Skeletal muscle satellite cell (primary cell): ENCODE data around the gene KRTAP2-2.
"Not testable (repeated sequence)": the region's sequence is repeated elsewhere in the genome, so short reads cannot be mapped to it uniquely, and the experiment has no call there.

ENCODE experiments used
- H3K27me3 ChIP-seq: 2 replicates; pipeline ENCODE4 v1.7.0; 2013; ENCODE audit warnings: low read length; ENCODE audit not compliant: control insufficient read depth, insufficient read depth
- H3K36me3 ChIP-seq: 2 replicates; pipeline ENCODE4 v1.7.0; 2013; ENCODE audit warnings: mild to moderate bottlenecking, control low read depth, low read length; ENCODE audit not compliant: insufficient read depth
- H3K4me1 ChIP-seq: 2 replicates; pipeline ENCODE4 v1.7.0; 2013; ENCODE audit warnings: low read length; ENCODE audit not compliant: control insufficient read depth, insufficient read depth
- H3K4me2 ChIP-seq: 2 replicates; pipeline ENCODE4 v1.7.0; 2013; ENCODE audit warnings: mild to moderate bottlenecking, low read length
- H3K4me3 ChIP-seq: 2 replicates; pipeline ENCODE4 v1.7.0; 2013; ENCODE audit warnings: low read length
- H3K9ac ChIP-seq: 2 replicates; pipeline ENCODE4 v1.7.0; 2013; ENCODE audit warnings: mild to moderate bottlenecking, low read depth, low read length, moderate library complexity
- H3K9me3 ChIP-seq: replicated peaks from 2 replicates; pipeline ENCODE4 v1.7.0; 2013; ENCODE audit warnings: mild to moderate bottlenecking, control low read depth, low read length

KRTAP2-2 gene

DNA sequence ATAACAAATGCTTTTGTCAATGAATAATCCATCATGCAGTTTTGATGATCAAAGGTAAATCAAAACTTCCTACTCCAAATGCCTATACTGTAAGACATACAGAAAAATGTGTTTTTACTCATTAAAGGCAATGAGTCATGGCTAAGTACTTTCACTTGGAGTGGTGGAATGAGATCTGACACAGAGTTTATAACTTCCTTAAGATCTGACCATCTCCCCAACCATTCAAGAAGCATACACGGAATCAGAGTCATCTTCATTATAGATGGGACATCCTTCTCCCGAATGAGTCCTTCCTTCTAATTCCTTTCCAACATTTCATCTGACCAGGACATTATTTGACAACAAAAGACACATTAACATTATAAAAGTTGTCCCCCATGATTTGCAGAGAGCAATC lies 28.4 kb upstream of the KRTAP2-2 start:
- peak overlapping the region; percentile 17 for H3K4me2 ChIP-seq
- H3K9me3 ChIP-seq, H3K36me3 ChIP-seq, H3K27me3 ChIP-seq, H3K9ac ChIP-seq, H3K4me3 ChIP-seq: not testable (repeated sequence)
- H3K4me1 ChIP-seq = peaks cover 20% of the 10 kb centered on the region

- Histone ChIP-seq H3K36me3 (no peaks in the 10 kb centered on the region), H3K4me3 (no peak overlapping the region), H3K4me2 (no peak overlapping the region), H3K27me3 (no peaks in the 10 kb centered on the region), H3K9ac (no peak overlapping the region), H3K9me3 (no peaks in the 10 kb centered on the region), H3K4me1 (peaks cover 20% of the 10 kb centered on the region)
Observed at GRCh38 chr17:41082626-41083025, 27.6 kb upstream of the KRTAP2-2 start.

DNA sequence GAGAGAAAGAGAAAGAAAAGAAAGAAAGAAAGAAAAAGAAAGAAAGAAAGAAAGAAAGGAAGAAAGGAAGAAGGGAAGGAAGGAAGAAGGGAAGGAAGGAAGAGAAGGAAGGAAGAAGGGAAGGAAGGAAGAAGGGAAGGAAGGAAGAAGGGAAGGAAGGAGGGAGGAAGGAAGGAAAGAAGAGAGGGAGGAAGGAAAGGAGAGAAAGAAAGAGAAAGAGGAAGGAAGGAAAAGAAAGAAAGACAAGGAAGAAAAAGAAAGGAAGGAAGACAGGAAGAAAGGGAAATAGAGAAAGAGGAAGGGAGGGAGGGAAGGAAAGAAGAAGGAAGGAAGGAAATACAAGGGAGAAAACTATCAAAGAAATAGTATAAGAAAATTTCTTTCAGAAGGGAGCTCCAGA lies 21.8 kb upstream of the KRTAP2-2 start:
- no peaks in the 10 kb centered on the region for H3K9me3 ChIP-seq
- no peak overlapping the region for H3K4me3 ChIP-seq
- H3K4me2 ChIP-seq = no peak overlapping the region
- H3K27me3 ChIP-seq = no peaks in the 10 kb centered on the region
- H3K36me3 ChIP-seq = no peaks in the 10 kb centered on the region
- H3K4me1 ChIP-seq = peaks cover under 1% of the 10 kb centered on the region
- H3K9ac ChIP-seq = no peak overlapping the region

- Histone ChIP-seq H3K36me3 (no peaks in the 10 kb centered on the region), H3K9ac (no peak overlapping the region), H3K4me3 (no peak overlapping the region), H3K4me1 (peaks cover 4% of the 10 kb centered on the region), H3K4me2 (no peak overlapping the region), H3K27me3 (no peaks in the 10 kb centered on the region), H3K9me3 (no peaks in the 10 kb centered on the region)
Observed at GRCh38 chr17:41073676-41074075, 18.6 kb upstream of the KRTAP2-2 start.

- no peak overlapping the region for H3K4me2 ChIP-seq
- no peak overlapping the region for H3K9ac ChIP-seq
- H3K9me3 ChIP-seq = no peaks in the 10 kb centered on the region
- no peak overlapping the region for H3K4me3 ChIP-seq
- H3K36me3 ChIP-seq = no peaks in the 10 kb centered on the region
- no peaks in the 10 kb centered on the region for H3K27me3 ChIP-seq
- peaks cover 5% of the 10 kb centered on the region for H3K4me1 ChIP-seq
Observed at GRCh38 chr17:41071606-41072360, 16.8 kb upstream of the KRTAP2-2 start.

DNA sequence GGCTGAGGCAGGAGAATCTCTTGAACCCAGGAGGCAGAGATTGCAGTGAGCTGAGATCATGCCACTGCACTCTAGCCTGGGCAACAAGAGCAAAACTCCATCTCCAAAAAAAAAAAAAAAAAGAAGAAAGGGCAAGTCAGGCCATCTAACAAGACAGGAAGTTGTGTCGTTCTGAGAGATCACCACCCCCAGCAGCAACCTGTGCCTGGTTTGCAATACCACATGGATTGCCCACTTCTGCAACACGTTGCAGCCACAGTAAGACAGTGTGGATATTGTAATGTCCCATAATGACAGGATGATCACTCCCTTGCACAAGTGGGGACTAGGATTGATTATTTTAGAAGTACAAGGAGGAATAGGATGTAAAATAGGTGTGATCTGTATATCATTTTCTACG lies 14.0 kb upstream of the KRTAP2-2 start:
- Histone ChIP-seq H3K9ac (no peak overlapping the region), H3K27me3 (no peaks in the 10 kb centered on the region)

GRCh38 chr17:41067281-41067680 lies 12.3 kb upstream of the KRTAP2-2 start:
- Histone ChIP-seq H3K9me3 (no peaks in the 10 kb centered on the region), H3K9ac (no peak overlapping the region), H3K4me2 (no peak overlapping the region), H3K36me3 (no peaks in the 10 kb centered on the region), H3K4me1 (peaks cover 29% of the 10 kb centered on the region), H3K4me3 (no peak overlapping the region), H3K27me3 (no peaks in the 10 kb centered on the region)

More for the DNA sequence above, 14.0 kb upstream of the KRTAP2-2 start:
- Histone ChIP-seq H3K4me1 (peaks cover 15% of the 10 kb centered on the region), H3K36me3 (no peaks in the 10 kb centered on the region), H3K4me2 (no peak overlapping the region), H3K9me3 (no peaks in the 10 kb centered on the region), H3K4me3 (no peak overlapping the region)

- no peaks in the 10 kb centered on the region for H3K36me3 ChIP-seq
- H3K9me3 ChIP-seq = no peaks in the 10 kb centered on the region
- no peak within 1 kb of the TSS for H3K4me3 ChIP-seq
- no peak within 1 kb of the TSS for H3K4me2 ChIP-seq
- H3K27me3 ChIP-seq = no peaks in the 10 kb centered on the region
- no peak within 1 kb of the TSS for H3K9ac ChIP-seq
- peaks cover 35% of the 10 kb centered on the region for H3K4me1 ChIP-seq
Observed at GRCh38 chr17:41065829-41066624, 11.0 kb upstream of the KRTAP2-2 start, which contains the start of gene KRTAP2-4. TSS of gene KRTAP2-4 (minus strand) at chr17:41065879. CDS start at chr17:41065845, 34 bp downstream.

- not testable (repeated sequence) for H3K9ac ChIP-seq, H3K4me2 ChIP-seq, H3K27me3 ChIP-seq, H3K4me3 ChIP-seq, H3K36me3 ChIP-seq, H3K9me3 ChIP-seq
- peaks cover 43% of the 10 kb centered on the region for H3K4me1 ChIP-seq
Observed at GRCh38 chr17:41065016-41065689, 10.1 kb upstream of the KRTAP2-2 start.

DNA sequence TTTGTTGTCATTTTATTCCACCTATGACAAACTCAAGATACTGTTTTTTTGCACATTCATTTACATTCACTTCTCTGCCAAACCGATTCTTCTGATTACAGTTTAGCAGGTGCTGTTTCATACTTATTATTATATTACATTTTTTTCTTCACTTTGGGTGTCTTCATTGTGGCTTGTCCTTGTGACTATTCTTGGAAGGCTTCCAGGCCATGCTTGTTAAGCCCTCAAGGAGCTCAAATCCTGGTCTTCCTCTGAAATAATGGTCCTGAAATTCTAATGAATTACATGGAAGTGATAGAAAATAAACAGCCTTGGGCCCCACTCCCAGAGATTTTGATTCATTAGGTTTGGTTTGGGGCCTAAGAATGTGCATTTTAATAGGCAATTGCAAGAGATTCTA lies 9.3 kb upstream of the KRTAP2-2 start:
- no peaks in the 10 kb centered on the region for H3K27me3 ChIP-seq
- H3K4me1 ChIP-seq = peaks cover 50% of the 10 kb centered on the region

DNA sequence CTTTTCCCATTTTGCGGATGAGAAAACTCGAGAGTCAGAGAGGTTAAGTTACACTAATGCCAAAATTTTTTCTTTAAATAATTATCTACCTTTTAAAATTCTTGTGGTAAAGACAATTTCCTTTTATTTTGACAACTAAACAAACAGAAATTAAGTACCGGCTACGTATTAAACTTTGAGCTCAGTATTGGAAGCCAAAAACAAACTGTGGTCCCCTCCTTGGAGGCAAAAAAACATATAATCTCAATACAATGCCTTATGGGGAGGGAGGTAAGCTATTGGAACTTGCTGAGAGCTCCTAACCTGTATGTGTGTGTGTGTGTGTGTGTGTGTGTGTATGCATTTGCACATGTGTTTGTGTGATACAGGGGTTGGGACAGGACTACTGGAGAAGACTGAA lies 8.4 kb upstream of the KRTAP2-2 start:
- H3K36me3 ChIP-seq = no peaks in the 10 kb centered on the region
- peaks cover 57% of the 10 kb centered on the region for H3K4me1 ChIP-seq
- H3K4me2 ChIP-seq = no peak overlapping the region
- H3K4me3 ChIP-seq = no peak overlapping the region
- H3K9ac ChIP-seq = peak overlapping the region; percentile 80
- no peaks in the 10 kb centered on the region for H3K27me3 ChIP-seq
- H3K9me3 ChIP-seq = no peaks in the 10 kb centered on the region

More for the DNA sequence above, 9.3 kb upstream of the KRTAP2-2 start:
- no peaks in the 10 kb centered on the region for H3K9me3 ChIP-seq
- no peak overlapping the region for H3K9ac ChIP-seq
- no peaks in the 10 kb centered on the region for H3K36me3 ChIP-seq
- no peak overlapping the region for H3K4me2 ChIP-seq
- H3K4me3 ChIP-seq = no peak overlapping the region
